NCI-H524 (cell line): ENCODE results near the gene NEK10.
"Not testable (repeated sequence)": the region's sequence is repeated elsewhere in the genome, so short reads cannot be mapped to it uniquely, and the experiment has no call there.

Experiments used
- DNase-seq, 2 experiments: peaks; one replicate each; lab custom pipeline; 2025; lab: John Stamatoyannopoulos, UW

Gene NEK10, protein sequence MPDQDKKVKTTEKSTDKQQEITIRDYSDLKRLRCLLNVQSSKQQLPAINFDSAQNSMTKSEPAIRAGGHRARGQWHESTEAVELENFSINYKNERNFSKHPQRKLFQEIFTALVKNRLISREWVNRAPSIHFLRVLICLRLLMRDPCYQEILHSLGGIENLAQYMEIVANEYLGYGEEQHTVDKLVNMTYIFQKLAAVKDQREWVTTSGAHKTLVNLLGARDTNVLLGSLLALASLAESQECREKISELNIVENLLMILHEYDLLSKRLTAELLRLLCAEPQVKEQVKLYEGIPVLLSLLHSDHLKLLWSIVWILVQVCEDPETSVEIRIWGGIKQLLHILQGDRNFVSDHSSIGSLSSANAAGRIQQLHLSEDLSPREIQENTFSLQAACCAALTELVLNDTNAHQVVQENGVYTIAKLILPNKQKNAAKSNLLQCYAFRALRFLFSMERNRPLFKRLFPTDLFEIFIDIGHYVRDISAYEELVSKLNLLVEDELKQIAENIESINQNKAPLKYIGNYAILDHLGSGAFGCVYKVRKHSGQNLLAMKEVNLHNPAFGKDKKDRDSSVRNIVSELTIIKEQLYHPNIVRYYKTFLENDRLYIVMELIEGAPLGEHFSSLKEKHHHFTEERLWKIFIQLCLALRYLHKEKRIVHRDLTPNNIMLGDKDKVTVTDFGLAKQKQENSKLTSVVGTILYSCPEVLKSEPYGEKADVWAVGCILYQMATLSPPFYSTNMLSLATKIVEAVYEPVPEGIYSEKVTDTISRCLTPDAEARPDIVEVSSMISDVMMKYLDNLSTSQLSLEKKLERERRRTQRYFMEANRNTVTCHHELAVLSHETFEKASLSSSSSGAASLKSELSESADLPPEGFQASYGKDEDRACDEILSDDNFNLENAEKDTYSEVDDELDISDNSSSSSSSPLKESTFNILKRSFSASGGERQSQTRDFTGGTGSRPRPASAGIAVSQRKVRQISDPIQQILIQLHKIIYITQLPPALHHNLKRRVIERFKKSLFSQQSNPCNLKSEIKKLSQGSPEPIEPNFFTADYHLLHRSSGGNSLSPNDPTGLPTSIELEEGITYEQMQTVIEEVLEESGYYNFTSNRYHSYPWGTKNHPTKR

GRCh38 chr3:27368831-27369607 lies at the start of gene NEK10:
Gene NEK10, minus strand, starts transcription at chr3:27369383. Its CDS starts 16,501 bp downstream, at chr3:27352882.
- DNase-seq, result peak; percentile 72 to 88

DNA sequence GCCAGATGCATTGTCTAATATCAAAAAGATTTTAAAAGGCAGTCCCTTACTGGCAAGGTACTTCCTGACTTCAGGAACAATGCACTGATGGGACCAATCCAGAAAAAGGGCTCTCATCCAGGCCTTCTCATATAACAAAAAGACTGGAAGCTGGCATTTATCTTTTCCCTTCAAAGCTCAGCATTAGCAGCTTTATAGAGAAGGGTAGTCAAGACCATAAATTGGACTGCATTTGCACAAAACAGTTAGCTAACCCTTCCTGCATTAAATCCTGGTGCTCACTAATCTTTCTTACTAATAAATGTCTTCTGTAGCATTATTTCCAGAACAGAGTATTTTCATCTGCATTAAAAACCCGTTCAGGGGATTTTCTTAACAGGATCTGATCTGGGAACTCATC lies 46.0 kb upstream of the NEK10 start:
- no peak for DNase-seq

DNA sequence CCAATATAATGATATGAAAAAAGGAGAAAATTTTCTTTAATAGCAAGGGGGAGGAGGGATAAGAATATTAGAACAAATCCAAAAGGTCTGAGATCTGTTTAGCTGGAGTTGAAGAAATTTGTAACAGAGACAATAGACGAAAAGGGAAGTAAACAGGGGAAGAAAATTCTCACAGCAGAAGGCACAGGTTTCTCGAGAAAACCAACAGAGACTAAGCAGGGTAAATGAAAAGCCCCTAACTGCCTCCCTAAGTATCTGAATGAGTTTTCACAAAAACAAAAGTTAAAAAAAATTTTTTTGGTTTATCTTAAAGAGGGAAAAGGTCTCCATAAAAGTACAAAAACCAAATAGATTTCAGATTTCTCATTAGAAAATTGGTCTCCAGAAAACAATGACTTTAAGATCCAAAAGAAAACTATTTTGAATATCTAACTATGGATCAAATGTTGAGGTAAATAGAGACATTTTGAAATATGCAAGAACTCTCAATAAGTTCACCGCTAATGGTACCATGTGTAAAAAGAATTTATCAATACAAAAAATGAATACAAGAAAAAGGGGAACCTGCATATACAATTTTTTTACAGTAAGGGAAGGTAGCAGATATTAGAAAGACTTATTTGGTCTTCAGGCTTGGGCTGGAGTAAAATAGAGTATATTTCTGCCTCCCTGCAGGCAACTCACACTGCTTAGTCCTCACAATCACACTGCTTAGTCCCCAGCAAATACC lies 23.9 kb upstream of the NEK10 start:
- no peak for DNase-seq

DNA sequence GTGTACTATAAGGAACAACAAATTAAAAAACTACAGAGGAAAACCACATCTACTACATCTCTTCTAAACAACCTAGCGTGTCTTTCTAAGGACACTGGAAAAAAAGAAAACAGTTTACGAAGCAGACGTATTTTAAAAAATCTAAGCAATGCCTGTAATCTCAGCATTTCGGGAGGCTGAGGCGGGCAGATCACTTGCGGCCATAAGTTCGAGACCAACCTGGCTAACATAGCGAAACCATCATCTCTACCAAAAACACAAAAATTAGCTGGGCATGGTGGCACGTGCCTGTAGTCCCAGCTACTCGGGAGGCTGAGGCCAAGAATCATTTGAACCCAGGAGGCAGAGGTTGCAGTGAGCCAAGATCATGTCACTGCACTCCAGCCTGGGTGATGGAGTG lies 23.2 kb upstream of the NEK10 start:
- not testable (repeated sequence) for DNase-seq

GRCh38 chr3:27391796-27392195 lies 22.6 kb upstream of the NEK10 start:
- DNase-seq, result no peak

DNA sequence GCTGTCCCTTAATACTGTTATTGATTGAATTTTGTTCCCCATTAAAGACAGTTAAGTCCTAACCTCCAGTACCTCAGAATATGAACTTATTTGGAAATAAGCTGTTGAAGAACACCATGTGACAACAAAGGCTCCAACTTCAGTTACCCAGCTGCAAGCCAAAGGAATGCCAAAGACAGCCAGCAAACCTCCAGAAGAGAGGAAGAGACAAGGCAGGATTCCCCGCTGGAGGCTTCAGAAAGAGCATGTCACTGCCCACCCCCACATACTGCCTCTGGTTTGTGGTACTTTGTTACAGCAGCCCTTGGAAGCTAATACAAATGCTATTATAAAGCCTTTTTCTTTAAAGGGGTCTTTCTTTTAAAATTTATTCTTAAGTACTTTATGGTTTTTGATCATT lies 18.4 kb upstream of the NEK10 start:
- no peak for DNase-seq

- no peak for DNase-seq
Measured at GRCh38 chr3:27385504-27385903, 16.3 kb upstream of the NEK10 start.

DNA sequence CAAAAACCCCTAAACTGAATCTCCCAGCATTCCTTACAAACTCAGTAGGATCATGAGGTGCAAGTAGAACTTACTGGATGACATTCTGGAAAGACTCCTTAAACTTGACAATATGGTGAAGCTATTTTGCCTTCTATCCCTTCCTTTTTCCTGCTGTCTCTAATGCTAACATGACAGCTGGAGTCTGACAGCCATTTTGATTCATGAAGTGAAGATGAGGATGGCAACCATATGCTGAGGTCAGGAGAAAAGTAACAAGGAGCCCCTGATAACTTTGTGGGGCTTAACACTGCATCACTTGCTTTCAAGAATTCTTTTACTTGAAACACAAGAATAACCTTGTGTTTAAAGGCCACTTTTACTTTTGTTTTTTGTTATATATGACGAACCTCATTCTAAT lies 15.0 kb upstream of the NEK10 start:
- DNase-seq, result peak in 1 of 2 experiments; percentile 31

DNA sequence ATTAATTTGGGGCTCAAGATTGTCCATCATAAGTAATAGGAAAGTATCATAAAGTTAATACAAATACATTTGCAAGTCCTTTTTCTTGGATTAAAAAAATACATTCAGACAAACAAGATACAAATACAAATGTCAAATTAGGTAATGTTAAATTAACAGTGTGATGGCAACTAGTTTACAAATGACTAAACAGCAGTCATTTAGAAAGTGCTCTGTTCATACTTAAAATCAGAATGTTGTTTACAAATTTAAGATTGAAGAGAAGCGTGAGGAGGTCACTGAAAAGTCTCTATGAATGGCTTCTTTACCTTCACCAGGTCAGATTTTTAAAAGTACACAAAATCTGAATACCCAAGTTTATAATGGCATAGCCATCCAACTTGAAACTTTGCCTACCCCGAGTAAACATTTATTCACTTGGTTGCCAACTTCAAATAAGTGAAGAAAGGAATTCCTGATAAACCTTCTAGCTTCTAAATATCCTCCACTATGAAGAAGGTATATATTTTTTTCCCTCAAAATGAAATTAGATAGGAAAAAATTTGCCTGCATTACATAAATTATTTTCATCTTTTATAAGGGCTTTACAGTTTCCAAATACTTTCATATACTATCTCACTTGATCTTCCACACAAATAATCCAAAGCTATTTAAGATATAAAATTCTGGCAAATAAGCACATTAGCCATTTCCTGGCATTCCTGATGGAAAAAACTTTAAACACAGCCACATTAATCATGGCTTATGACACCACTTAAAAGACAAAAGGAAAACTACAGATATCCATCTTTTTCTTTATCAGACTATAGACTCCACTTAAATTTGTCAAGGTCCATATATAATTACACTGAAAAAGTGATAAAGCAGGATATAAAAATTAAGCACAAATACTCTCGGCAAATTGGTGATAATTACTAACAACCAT lies 11.5 kb upstream of the NEK10 start:
- DNase-seq, result no peak

DNA sequence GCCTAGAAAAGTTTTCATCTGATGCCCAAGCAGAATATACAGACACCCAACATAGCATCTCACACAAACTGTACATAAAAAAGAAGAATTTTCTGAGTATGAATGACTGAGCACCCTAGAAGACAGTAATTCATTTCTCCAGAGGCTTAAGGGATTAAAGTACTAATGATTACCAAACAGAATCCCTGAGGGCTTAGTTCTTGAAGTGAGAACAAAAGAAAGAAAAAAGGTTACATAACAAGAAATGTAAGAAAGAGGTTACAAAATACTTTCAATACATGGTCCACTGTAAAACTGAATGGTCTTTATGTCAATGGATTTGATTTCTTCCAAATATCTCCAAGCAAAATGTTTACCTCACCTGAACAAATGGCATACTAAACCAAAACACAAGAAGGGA lies 9.1 kb upstream of the NEK10 start:
- DNase-seq, result no peak

GRCh38 chr3:27376109-27376772 lies 7.1 kb upstream of the NEK10 start:
- no peak for DNase-seq

DNA sequence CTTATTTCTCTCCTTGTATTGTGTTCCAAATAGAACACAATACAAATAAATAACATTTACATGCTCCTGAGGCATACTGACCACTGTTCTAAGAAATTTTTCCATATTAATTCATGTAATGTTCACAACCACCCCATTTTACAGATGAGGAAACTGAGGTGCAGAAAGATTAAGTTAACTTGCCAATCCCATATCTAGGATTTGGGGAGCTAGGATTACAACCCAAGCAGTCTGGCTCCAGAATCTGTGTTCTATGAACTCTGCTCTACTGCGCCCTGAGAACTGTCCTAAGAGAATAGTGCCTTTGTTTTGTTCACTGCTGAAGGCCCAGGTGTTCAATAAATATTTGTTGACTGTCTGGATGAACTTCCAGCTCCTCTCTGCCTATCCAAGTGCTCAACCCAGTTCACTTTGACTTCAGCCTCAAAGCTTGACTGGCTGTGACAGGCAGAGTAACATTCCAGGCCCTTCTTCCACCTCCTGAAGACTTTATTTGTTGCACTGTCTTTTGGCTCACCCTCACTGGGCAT lies 3.1 kb downstream of the NEK10 start:
- DNase-seq, result no peak

DNA sequence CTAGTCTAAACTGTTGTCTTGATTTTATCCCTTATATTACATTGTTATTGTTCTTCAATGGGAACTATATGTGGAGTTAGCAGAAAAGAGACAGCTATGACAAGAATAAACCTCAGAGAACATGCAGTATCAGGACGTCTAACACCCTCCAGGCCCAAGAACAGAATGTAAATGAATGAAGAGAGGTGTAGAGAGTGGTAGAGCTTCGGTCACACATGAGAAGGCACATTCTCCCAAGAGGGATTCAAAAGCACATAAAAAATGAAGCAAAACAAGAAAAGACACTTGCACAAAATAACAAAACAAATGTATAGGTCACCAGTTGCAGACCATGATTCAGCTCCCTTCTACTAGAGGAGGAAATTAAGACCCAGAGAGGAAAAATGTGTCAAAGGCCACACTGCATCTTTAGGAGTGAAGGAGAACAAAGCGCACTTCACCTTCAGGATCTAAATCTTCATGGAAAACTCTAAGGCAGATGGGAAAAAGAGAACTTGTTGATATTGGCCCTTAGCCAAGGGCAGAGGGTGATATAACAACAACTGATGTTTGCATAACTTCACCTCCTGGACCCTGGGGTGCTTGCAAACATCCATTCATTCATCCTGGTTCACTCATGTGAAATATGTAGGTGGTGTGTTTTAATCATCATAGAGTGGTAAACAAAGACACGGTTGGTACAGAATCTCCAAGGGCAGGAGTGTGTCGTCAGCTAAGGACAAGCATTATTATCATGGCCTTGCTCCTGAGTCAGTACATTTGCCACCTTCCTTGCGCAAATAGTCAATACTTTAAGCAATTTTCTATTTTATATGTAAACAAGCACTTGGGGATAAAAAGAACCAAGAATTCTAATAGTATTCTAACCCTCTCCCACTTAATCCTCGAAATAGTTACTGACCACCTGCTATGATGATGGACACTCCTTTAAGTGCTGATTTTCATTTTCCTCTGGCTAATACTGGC lies 8.8 kb downstream of the NEK10 start:
- DNase-seq, result peak in 1 of 2 experiments; percentile 37

DNA sequence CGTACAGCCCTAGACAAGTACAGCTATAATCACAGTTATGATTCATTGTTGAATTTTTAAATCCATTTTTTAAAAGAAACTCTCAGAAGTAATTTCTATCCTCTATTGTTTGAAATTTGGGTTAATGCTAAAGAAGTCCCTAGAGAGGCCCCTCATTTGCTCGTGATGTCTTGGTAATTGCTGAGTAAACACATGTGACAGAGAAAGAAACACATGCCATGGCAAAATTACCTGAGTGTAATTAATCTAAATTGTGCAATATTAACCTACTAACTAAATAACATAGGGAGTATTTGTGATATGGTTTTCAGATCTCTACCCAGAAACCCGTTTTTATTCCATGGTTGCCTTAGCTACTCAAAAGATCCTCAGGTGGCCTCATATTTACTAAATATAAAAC lies 10.8 kb downstream of the NEK10 start:
- no peak for DNase-seq

DNA sequence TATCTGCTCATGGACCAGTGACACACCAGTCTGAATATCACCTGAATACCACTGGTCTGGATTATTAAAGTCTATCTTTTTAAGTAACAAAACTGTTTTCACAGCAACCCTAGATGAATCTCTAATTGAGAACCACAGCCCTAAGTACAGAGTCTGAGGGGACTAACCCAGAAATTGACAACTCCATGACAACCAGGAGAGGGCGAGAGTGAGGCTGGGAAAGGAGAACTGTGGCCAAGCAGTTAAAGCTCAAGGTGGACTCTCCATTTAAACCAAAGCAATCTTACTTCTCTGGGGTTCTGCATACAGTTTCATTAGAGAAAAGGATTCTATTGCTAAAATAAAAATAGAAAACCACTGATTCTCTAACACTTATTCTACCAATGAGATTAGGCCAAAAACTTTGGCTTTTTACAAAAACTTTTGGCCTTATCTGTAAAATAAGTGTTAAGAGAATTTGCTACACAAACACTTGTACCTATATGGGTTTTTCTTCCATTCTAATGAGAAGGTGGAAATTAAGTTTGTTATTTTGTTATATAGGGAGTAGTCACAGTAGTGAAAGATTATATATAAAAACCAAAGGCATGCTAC lies 11.4 kb downstream of the NEK10 start:
- DNase-seq, result peak in 1 of 2 experiments; percentile 59

- no peak for DNase-seq
Measured at GRCh38 chr3:27356976-27357375, 12.2 kb downstream of the NEK10 start.

DNA sequence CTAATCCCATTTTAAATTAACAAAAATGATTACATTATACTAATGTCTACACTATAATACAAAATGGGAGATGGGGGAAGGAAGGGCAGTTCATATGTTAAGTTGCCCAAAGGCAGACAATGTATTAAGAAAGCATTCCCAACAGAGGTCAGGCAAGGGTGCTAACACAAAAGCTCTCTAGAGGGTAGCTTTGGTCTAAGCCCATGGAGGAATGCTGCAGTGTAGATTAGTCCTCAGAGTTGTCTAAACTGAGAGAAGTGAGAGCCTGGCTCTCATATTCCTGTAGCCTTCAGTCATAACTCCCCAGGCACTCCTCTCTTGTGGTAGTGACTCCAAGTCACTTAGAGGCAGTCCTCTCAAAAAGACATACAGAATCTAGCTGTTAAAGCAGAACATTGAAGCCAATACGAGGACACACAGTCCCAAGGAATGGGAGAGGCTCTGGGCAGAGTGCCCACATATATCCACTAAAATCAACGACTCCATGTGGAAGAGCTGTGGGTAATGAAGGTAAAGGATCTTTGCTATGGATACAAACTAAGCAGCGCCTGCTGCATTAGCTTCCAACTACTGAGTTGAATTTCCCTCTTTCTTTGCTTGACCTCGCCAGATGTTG lies 14.5 kb downstream of the NEK10 start:
- DNase-seq, result no peak
